ENCODE data around the gene NPAS3.

Gene NPAS3

GRCh38 chr14:33165926-33166289, 227.2 kb downstream of the NPAS3 start:
- no peak for DNase-seq (ENCODE audit: low read depth in 2 of 2)

- no peak for DNase-seq (ENCODE audit: low read depth in 2 of 2)
Measured at GRCh38 chr14:33175951-33176350, 237.3 kb downstream of the NPAS3 start.

DNA sequence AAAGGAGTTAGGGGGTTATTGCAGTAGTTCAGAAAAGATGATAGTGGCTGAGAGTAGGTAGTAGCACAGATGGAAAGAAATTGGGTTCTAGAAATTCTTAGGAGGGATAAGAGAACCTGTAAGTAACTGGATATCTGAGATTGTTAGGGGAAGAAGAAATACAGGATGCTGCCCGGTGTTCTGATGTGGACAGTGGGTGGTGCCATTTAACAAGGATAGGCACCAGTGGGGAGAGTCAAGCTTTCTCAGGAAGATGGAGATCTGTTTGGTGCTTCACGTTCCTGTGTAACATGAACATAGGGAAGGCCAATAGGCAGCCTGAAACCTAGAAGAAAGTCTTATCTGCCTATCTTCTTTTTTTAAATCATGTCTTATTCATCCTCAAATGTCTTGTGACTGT, 245.9 kb downstream of the NPAS3 start:
- no peak for DNase-seq (ENCODE audit: low read depth in 2 of 2)

DNA sequence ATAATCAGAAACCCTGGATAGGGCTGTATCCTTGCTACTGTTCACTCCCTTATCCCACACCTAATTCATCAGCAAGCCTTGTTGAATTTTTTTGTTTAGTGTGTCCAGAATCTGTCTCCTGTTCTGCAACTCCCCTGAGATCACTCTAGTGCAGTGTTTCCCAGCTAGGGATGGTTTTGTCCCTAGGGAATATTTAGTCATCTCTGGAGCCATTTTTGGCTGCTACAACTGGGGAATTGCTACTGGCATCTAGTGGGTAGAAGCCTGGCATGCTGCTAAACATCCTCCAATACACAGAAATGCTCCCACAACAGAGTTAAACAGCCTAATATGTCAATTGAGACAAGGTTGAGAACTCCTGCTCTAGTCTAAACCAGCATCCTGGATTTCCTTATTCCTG, 248.0 kb downstream of the NPAS3 start:
- no peak for DNase-seq (ENCODE audit: low read depth in 2 of 2)

DNA sequence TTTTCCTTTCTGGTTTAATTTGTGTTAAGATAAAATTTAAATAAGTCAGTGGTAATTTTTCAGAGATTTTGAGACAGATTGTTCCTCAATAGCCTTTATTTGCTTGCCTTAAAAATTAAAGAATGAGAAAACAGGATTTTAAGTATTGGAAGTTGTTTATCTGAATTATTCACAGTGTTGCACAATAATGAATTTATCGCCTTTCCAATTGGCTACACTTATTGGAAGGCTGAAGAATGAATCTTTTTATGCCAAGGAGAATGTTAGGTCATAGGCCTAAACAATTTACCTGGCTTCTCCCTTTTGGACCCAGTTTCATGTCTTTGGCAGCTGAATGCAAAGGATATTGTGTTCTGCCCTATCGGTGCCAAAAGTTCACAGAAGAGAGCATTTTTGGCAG, 250.2 kb downstream of the NPAS3 start:
- DNase-seq (ENCODE audit: low read depth in 2 of 2) = no peak

GRCh38 chr14:33191855-33192254, 253.2 kb downstream of the NPAS3 start:
- no peak for DNase-seq (ENCODE audit: low read depth in 2 of 2)

DNA sequence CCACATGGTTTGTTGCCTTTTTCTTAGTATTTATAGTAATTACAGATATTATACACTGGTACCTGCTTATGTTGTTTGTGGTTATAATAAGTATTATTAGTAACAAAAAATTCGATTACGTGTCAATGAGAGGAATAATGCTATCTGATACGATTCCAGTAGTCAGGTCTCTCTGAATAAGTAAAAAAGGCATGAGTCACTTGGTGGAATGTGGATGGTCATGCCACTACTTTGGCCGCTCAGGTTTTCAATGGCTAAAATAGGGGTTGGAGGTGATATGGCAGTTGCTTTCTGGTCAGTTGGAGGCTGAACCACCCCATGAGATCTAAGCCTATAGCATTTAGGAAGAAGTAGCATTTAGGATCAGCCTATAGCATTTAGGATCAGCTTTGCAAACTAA, 255.9 kb downstream of the NPAS3 start:
- no peak for DNase-seq (ENCODE audit: low read depth in 2 of 2)

GRCh38 chr14:33198684-33199083, 260.0 kb downstream of the NPAS3 start:
- no peak for DNase-seq (ENCODE audit: low read depth in 2 of 2)

GRCh38 chr14:33201116-33201515, 262.4 kb downstream of the NPAS3 start:
- no peak for DNase-seq (ENCODE audit: low read depth in 2 of 2)

DNA sequence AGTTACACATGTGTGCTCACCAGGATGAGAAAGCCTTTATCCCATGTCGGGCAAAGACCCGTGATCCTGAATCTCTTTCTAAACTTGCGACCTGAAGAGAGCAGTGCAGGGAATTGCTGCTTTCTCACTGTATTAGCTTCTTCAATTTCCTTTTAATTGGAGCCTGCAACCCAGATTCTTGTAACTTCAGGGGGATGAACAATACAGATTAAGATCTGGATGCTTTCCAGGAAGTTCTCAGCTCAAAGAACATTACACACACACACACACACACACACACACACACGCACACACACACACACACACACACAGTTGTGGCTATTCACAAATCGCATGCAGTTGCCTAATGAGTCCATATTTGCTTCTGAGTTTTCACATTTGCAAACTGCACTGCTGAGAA, 268.3 kb downstream of the NPAS3 start:
- DNase-seq (ENCODE audit: low read depth in 2 of 2) = no peak

GRCh38 chr14:33207467-33208017, 268.9 kb downstream of the NPAS3 start:
- no peak for DNase-seq (ENCODE audit: low read depth in 2 of 2)

GRCh38 chr14:33210311-33210710, 271.6 kb downstream of the NPAS3 start:
- DNase-seq (ENCODE audit: low read depth in 2 of 2) = no peak

GRCh38 chr14:33218026-33218425, 279.3 kb downstream of the NPAS3 start:
- DNase-seq (ENCODE audit: low read depth in 2 of 2) = no peak

GRCh38 chr14:33219957-33220356, 281.3 kb downstream of the NPAS3 start:
- no peak for DNase-seq (ENCODE audit: low read depth in 2 of 2)

DNA sequence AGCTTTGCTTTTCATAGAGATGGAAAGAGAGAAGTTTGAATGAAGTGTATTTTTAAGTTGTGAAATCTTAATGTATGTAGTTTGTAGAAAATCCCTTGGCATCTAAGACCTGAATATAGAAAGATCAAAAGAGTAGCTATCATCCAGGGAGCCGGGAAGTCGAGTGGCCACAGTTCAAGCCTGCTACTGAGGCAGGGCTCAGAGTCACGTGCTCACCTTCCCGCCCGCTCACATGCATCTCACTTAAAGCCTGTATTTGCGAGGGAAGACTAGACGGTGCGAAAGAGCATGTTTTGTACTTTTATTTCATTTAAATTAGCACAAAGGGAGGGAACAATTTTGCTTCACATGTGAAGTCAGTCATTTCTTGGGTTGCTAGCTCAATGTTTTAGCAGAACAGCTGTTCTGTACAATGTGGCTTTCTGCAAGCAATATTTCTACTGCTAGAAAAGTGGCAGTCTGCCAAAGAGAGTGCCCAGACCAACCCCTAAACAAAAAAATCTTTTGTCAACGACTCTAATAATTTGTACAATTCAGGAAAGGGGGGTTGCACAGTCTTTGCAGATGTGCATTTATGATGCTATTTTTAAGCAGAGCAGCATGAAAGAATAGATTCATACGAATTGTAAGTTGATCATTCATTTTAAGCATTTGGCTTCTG, 290.7 kb downstream of the NPAS3 start:
- no peak for DNase-seq (ENCODE audit: low read depth in 2 of 2)

GRCh38 chr14:33230021-33230420, 291.3 kb downstream of the NPAS3 start:
- DNase-seq (ENCODE audit: low read depth in 2 of 2) = no peak

DNA sequence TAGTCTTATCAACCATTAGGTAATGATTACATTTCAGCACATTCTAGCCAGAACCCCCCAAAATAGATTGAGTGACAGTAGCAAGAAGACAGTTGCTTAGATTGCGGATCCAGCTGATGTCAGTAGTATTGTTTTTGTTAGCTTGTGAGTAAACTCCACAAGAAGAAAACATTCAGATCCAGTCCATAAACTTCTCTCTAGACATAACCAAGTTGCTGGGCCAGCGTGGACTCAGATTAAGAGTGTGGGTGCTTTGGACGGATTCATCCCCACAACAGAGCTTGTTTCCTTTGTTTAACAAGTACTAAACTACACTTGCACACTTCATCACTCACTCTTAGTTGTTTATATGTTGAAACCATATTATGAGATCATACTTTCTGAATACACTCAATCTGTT, 293.4 kb downstream of the NPAS3 start:
- no peak for DNase-seq (ENCODE audit: low read depth in 2 of 2)

GRCh38 chr14:33237115-33237740, 298.5 kb downstream of the NPAS3 start:
- no peak for DNase-seq (ENCODE audit: low read depth in 2 of 2)

DNA sequence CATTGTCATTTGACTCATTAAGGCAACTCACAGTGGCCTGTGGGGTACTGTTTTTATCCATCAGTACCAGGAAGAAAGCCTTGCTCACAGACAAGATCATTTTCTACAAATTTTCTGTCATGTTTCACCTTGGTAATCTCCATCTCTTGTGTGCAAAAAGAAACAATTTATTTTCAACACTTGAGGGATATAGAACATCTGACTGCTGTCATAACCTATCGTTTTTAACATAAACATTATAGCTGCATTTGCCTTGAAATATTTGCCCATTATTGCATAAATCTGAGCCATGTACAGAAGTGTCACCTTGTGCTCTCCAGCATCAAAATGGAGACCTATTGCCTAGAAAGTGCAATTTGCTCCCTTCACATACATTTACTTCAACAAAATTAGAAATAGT, 300.8 kb downstream of the NPAS3 start:
- DNase-seq (ENCODE audit: low read depth in 2 of 2) = no peak

DNA sequence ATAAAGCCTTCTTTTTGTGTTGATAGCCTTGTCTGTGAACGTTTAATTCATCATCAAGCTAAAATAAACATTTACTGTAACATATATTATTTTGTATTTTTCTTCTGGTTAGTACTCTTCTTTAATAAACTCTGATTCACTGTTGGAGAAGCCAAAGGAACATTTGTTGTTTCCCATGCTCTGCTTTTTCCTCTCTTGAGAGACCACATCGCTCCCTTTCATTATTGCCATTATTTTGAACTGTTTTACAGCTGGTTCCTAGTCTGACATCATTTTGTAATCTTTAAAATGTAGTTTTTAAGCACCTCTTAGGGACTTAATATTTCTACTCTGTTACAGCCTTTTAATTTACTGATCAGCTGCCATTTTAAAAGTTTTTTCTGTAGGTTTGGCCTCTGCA, 301.8 kb downstream of the NPAS3 start:
- no peak for DNase-seq (ENCODE audit: low read depth in 2 of 2)

DNA sequence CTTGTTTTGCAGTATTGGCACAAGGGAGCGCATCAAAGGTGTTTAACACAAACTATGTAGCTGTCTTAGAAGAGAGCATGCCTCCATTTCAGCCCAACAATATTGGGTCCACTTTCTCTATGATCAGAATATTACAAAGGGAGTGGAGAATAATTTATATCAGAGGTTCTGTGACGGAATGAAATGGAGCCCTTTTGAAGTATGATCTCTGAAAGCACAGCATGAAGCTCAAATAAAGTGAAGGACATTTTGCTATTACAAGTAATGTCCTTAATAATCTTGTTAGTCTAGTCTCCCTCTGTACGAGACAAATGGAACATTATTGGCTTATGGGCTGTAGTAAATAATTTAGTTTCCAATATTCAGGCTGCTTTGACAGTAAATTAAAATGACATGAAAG, 302.7 kb downstream of the NPAS3 start:
- DNase-seq (ENCODE audit: low read depth in 2 of 2) = no peak

GRCh38 chr14:33249233-33249820, 310.6 kb downstream of the NPAS3 start:
- no peak for DNase-seq (ENCODE audit: low read depth in 2 of 2)

- no peak for DNase-seq (ENCODE audit: low read depth in 2 of 2)
Measured at GRCh38 chr14:33250963-33251362, 312.3 kb downstream of the NPAS3 start.
